ENCODE data around the gene RTBDN.

RTBDN gene

GRCh38 chr19:12778017-12778904 is 56.1 kb downstream of the RTBDN start:
- peak; percentile 90 for DNase-seq

GRCh38 chr19:12777217-12778016 is 57.0 kb downstream of the RTBDN start:
- peak; percentile 90 for DNase-seq
